ENCODE results near the gene ERMAP. TPM values are rescaled to one million over a fixed set of nuclear protein-coding genes. Genes with fewer than 3 reads are reported as not detected.

The ERMAP gene
- total and polyA plus RNA-seq, 2 experiments from 2014 or later, result 1.2 to 2.2 TPM

- no peak within 1 kb of the TSS for H3K27ac ChIP-seq (ENCODE audit: low read depth)
- H3K4me2 ChIP-seq, result peak within 1 kb of the TSS; percentile 99
- Mint-ChIP-seq H3K36me3 (ENCODE audit: low read depth) (peaks cover 45% of the 10 kb centered on the region), H3K4me3 (peak within 1 kb of the TSS; percentile 95), H3K4me1 (peaks cover 20% of the 10 kb centered on the region), H3K27ac (peak within 1 kb of the TSS; percentile 74), H3K9me3 (no peaks in the 10 kb centered on the region; the same call in 2 of the 3 replicates), H3K27me3 (ENCODE audit: insufficient read depth, low read depth, poor library complexity) (peaks cover 4% of the 10 kb centered on the region)
- peaks cover 8% of the 10 kb centered on the region; the same call in 1 of the 2 replicates for H3K36me3 ChIP-seq (ENCODE audit: insufficient read depth)
- peak; percentile 98 for ATAC-seq
- H3F3A ChIP-seq (replicated peaks; ENCODE audit: low read depth), result no peaks in the 10 kb centered on the region
- H2AFZ ChIP-seq, result peak within 1 kb of the TSS; percentile 67
- peaks cover 27% of the 10 kb centered on the region for H3K4me1 ChIP-seq (ENCODE audit: insufficient read depth)
- H3K79me2 ChIP-seq (replicated peaks; ENCODE audit: insufficient read depth), result peaks cover 25% of the 10 kb centered on the region
- H3K4me3 ChIP-seq, result peak within 1 kb of the TSS; percentile 63
- H3K27me3 ChIP-seq (ENCODE audit: insufficient read depth), result no peaks in the 10 kb centered on the region
- TF ChIP-seq CTCF (conservative IDR thresholded peaks at IDR 0.05; ENCODE audit: low read depth in 2 of 2) (peak; percentile 17 to 47; a peak in 2 of 4 replicates), STAT1 (IDR thresholded peaks at IDR 0.05; ENCODE audit: unreplicated experiment) (no peak), JUNB (IDR thresholded peaks at IDR 0.05; ENCODE audit: unreplicated experiment) (no peak), EZH2phosphoT487 (IDR thresholded peaks at IDR 0.05; ENCODE audit: unreplicated experiment) (no peak), NANOG (IDR thresholded peaks at IDR 0.05; ENCODE audit: borderline replicate concordance) (no peak), REST (IDR thresholded peaks at IDR 0.05; ENCODE audit: unreplicated experiment) (no peak), ZNF462 (CRISPR knock-in tag; IDR thresholded peaks at IDR 0.05) (no peak), CREB1 (CRISPR knock-in tag; IDR thresholded peaks at IDR 0.05; ENCODE audit: low read depth) (peak; percentile 66), ZNF114 (CRISPR knock-in tag; IDR thresholded peaks at IDR 0.05) (no peak), POLR2AphosphoS5 (IDR thresholded peaks at IDR 0.05; ENCODE audit: low read depth) (peak; percentile 78), ETS1 (IDR thresholded peaks at IDR 0.05) (peak; percentile 86), EZH2 (IDR thresholded peaks at IDR 0.05; ENCODE audit: low read depth, unreplicated experiment) (no peak), ZNF331 (CRISPR knock-in tag; IDR thresholded peaks at IDR 0.05; ENCODE audit: low read depth) (no peak)
- peak; percentile 99 for DNase-seq (ENCODE audit: low spot score)
- 0 out of 2 replicates have a peak, but pooled peaks cover 4% of the 10 kb centered on the region for H4K20me1 ChIP-seq (replicated peaks; ENCODE audit: insufficient read depth)
- no peaks in the 10 kb centered on the region for H3K9me2 ChIP-seq (ENCODE audit: insufficient read depth)
These were observed 29.6 kb downstream of the ERMAP start, which contains the start of gene ZNF691 for GRCh38 chr1:42846257-42847110. ZNF691 (plus strand) TSS chr1:42846613; CDS start chr1:42849659, 3,046 bp downstream.

All from GM23338 (cell line).